Stimulated activated CD8-positive, alpha-beta memory T cell treated with anti-CD3 and anti-CD28 coated beads, Interleukin-2, amount 100 ng/mL, for 48 hours (primary cell): Measurements from ENCODE around the gene TPP1.

Source experiments
- DNase-seq, 2 donors: peaks; one replicate each; pipeline ENCODE4 v3.0.0-alpha.2; 2020; ENCODE audit warnings: low read depth in 2 of 2

Gene TPP1

DNA sequence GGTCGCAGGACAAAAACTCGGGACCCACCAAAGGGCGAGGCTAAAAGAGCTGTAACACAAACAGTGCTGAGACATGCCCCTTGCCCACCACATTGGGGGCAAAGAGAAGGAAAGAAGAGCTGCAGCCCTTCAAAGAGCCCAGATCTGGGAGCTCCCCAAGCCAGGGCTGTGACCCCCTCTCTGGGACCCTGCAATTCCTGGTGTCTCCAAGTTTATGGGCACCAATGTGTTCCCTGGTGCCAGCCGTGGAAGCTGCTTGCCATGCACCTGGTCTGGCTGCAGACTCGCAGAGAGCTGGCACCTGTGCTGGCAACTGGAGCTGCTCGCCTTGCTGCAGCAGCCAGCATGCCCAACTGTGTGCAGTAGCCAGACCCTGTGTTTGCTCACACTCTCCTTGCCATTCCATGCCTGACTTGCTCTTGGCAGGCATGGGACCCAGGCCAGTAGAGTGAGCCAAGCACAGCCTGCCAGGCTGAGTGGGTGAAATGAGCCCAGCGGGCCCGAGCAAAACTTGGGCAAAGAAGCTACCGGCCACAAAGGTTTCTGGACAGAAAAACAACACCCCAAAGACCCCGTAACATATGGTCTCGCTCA lies 31.8 kb downstream of the TPP1 start:
- no peak for DNase-seq

DNA sequence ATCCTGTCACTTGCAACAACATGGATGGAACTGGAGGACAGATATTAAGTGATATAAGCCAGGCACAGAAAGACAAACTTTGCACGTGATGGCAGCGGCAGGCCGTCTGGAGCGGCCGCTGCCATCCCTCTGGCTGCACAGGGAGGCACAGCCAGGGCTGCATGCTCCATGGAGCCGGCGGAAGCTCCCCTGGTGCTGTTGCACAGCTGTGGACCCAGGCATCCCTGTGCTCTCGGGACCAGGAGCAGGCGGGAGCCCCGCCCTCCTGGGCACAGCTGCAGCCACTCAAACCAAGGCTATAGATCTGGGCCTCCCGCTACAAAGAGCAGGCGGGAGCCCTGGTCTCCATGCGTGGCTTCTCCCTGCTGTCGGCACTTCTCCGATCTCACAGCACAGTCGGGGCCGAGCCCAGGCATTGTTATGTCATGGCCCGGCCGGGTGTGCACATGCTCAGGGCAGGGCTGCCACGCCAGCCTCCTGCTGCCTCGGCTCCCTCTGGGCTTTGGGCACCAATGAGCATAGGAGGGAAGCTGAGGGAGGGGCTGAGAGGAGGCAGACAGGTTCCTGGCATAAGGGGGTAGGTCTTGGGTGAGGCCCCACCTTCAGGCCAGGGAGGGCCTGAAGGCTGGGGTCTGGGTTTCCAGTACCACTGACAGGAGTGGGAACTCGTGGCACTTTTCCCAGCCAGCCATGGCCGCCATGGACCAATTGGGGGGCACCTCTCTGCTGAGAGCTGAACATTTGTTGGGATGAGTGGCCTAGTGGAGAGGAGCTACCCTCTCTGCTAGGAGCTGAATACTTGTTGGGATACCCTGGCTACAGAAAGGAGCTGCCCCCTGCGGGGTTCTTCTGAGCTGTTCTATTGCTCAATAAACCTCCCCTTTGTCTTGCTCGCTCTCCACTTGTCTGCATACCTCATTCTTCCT lies 32.5 kb downstream of the TPP1 start:
- no peak for DNase-seq

DNA sequence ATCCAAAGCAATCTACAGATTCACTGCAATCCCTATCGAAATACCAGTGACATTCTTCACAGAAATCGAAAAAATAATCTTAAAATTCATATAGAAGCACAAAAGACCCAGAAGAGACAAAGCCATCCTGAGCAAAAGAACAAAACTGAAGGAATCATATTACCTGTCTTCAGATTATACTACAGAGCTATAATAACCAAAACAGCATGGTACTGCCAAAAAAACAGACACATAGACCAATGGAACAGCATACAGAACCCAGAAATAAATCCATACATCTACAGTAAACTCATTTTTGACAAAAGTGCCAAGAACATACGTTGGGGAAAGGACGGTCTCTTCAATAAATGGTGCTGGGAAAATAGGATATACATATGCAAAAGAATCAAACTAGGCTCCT lies 34.7 kb downstream of the TPP1 start:
- DNase-seq = no peak

DNA sequence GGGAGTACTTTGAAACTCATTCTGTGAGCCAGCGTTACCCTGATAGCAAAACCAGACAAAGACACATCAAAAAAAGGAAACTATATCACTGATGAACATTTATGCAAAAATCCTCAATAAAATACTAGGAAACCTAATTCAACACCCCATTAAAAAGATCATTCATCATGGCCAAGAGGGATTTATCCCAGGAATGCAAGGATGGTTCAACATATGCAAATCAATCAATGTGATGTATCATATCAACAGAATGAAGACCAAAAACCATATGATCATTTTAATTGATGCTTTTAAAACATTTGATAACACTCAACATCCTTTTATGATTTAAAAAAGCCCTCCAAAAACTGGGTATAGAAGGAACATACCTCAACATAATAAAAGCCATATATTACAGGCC lies 35.6 kb downstream of the TPP1 start:
- DNase-seq = no peak

DNA sequence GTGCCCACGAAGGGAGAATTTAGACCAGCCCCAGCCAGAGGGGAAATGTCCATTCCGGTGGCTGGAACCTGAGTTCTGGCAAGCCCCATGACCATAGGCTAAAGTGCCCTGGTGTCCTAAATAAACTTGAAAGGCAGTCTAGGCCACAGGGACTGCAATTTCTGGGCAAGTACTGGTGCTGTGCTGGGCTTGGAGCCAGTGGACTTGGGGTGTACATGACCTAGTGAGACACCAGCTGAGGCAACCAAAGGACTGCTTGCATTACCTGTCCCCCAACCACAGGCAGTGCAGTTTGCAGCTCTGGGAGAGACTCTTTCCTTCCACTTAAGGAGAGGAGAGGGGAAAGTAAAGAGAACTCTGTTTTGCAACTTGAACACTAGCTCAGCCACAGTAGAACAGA lies 39.5 kb downstream of the TPP1 start:
- DNase-seq = no peak

DNA sequence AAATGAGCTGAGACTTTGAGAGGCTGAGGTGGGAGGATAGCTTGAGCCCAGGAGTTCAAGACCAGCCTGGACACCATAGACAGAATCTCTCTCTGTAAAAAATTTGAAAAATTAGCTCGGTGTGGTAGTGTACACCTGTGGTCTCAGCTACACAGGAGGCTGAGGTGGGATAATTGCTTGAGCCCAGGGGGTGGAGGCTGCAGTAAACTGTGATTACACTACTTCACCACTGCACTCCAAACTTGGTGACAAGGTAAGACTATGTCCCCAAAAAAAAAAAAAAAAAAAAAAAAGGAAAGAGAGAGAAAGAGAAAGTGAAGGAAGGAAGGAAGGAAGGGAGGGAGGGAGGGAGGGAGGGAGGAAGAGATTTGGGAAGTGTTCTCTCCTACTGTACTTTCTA lies 41.1 kb downstream of the TPP1 start:
- no peak for DNase-seq

DNA sequence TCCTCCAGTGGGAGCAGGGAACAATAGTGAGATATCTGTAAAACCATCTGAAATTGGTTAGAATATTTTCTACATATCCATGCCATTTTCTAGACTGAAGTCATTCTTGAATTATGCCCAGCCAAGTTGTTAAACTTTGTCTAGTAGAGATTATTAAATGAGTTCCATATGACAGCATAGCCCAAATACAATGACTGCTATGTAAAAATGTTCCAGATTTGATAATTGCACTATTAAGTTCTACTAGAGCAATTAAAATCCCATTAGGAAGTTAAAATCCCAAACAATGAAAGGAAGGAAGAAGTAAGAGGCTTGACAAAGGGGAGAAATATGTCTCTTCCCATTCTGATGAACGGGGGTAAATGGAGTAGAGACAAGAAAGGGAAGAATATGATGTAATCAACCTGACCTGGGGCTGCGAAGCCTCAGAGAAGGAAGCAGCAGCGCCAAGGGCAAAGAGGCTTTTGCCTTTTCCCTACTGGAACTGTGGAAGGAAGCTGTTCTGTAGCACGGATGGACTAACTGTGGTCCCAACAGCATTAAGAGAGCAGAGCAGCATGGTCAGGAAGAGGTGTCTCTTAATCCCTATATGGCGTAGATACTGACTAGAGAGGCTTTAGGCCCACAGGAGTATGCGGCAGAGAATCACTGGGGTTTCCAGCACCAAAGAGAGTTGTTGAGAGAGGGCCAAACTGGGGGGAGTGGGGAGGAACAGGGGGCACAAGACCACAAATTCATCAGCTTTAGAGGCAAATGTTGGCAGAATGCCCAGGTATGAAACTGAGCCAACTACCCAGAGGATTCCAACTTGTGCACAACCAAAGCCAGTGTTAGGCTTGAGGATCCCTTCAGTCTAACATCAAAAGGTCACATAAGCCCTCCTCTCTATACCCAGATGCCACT lies 42.5 kb downstream of the TPP1 start:
- no peak for DNase-seq

DNA sequence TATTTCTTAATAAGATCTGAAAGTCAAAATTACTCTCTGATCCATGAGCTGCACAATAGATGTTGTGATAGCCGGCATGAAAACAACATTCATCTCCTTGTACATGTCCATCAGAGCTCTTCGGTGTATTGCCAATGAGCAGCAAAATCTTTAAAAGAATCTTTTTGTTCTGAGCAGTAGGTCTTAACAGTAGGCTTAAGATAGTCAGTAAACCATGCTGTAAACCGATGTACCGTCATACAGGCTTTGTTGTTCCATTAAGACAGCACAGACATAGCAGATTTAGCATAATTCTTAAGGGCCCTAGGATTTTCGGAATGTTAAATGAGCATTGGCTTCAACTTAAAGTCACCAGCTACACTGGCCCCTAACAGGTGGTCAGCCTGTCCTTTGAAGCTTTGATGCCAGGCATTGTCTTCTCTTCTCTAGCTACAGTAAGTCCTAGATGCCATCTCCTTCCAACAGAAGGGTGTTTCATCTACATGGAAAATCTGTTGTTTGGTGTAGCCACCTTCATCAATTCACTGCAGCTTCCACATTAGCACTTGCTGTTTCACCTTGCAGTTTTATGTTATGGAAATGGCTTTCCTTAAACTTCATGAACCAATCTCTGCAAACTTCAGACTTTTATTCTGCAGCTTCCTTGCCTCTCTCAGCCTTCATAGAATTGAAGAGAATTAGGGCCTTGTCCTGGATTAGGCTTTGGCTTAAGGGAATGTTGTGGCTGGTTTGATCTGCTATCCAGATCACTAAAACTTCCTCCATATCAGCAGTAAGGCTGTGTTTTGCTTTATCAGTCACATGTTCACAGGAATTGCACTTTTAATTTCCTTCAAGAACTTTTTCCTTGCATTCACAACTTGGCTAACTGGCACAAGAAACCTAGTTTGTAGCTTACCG lies 44.2 kb downstream of the TPP1 start:
- no peak for DNase-seq

DNA sequence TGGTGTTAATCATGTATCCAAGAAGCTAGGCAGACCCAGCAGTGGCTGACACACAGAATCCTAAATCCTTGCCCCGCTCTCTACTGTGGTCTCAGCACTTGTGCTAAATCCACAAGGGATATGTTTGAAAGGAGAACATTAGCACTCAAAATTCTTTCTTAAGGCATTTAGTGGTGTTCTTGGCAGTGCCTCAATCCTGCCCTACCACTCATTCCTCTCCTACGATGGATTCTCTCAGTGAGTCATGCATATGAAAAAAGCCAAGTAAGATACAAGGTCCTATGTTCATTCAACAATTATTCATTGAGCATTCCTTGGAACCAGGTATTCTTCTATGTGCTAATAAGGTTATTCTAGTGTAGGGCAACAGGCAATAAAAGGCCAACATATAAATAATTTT lies 47.0 kb downstream of the TPP1 start:
- no peak for DNase-seq

DNA sequence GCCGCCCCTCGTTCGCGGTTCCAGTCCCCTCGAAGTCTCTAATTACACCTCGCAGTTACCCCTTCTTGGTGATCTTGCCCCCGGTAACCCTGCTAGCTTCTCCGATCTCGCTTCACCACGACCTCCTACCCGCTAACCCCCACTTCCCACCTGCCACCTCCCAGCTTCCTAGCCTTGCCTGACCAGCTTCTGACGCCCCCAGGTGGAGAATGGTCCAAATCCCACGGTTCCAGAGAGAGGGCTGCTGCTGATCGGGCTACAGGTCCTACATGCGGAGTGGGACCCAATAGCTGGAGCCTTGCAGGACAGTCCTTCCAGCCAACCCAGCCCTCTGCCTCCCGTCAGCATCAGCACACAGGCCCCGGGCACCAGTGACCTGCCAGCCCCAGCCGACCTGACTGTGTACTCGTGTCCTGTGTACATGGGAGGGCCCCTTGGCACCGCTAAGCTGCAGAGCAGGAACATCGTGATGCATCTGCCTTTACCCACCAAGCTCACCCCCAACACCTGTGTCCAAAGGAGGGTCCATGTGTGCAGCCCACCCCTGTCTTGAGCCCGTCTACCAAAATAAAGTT lies 47.7 kb downstream of the TPP1 start:
- DNase-seq = no peak

DNA sequence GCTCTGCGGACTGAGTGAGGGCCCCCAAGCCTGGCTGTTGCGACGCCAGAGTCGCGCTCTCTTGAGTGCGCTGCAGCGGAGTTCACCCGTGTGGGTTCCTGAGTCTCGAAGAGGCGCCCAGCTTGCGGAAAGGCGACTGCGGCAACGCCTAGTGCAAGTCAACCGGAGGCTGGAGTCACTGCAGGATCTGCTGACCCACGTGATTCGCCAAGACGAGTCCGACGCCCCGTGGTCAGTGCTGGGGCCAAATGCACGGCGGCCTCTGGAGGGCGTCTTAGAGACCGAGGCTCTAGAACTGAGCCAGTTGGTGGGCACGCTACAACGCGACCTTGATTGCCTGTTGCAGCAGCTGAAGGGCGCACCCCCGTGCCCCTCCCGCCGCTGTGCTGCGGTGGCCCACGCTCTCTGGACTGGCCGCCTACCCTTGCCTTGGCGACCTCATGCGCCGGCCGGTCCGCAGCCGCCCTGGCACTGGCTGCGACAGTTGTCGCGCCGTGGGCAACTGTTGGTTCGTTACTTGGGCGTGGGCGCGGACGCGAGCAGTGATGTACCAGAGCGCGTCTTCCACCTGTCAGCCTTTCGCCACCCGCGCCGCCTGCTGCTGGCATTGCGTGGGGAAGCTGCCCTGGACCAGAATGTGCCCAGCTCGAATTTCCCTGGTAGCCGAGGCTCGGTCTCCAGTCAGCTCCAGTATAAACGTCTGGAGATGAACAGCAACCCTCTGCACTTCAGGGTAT lies 48.4 kb downstream of the TPP1 start:
- DNase-seq = no peak

DNA sequence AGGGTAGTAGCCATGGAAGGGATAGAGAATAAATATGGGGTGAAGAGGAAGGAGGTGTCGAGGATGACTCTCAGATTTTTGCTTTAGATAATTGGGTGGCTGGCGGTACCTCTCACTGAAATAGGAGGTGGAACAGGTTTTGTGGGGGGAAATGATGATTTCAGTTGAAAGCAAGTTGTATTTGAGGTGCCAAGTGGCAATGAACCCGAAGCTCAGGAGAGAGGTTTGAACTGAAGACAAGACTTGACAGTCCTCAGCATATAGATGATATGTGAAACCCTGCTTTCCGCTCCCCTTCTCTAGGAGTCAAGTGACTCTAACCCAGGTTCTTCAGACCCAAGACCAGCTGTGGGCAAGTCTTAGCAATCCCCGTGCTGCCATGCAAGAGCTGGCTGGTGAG lies 49.5 kb downstream of the TPP1 start:
- DNase-seq = no peak

DNA sequence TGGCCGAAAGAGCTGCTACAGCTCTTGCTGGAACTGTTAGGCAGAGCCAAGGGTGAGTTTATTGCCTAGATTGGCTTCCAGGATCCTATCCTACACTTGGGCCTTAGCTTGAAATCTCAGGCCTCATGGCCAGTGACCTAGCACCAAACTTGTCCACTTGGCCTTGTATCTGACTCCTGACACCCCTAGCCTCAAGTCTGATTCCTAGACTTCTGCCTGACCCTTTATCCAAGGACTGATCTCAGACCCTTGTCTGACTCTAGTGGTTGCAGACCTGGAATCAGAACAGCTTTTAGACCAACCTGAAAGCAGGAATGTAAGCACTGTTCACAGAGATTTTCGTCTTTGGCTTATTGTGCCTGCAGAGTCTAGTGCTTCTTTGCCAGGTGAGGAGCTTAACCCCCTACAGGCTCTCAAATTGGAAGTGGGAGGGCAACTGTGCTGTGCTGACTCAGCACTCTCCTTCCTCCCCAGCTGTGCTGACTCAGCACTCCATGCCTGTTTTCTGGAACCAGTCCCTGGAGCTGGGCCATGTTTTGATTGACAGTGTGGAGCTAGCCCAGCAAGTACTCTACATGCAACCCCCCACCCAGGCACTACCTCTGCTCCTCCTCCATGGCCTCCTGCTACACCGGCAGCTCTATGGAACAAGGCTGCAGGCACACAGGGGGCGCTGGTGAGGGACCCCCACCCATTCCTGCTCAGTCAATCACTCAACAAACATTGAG lies 50.9 kb downstream of the TPP1 start:
- DNase-seq = no peak

DNA sequence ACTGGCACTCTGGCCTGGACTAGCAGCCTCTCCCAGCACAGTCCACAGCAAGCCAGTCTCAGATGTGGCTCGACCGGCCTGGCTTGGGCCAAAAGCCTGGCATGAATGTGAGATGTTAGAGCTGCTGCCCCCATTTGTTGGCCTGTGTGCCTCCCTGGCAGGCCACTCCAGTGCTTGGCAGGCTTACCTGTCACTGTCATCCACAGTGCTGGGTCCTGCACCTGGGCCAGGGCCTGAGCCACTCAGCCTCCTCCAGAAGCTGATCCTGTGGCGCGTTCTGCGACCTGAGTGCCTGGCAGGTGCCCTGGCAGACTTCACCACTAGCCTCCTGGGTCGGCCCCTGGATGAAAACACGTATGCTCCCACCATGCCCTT lies 51.9 kb downstream of the TPP1 start:
- no peak for DNase-seq

DNA sequence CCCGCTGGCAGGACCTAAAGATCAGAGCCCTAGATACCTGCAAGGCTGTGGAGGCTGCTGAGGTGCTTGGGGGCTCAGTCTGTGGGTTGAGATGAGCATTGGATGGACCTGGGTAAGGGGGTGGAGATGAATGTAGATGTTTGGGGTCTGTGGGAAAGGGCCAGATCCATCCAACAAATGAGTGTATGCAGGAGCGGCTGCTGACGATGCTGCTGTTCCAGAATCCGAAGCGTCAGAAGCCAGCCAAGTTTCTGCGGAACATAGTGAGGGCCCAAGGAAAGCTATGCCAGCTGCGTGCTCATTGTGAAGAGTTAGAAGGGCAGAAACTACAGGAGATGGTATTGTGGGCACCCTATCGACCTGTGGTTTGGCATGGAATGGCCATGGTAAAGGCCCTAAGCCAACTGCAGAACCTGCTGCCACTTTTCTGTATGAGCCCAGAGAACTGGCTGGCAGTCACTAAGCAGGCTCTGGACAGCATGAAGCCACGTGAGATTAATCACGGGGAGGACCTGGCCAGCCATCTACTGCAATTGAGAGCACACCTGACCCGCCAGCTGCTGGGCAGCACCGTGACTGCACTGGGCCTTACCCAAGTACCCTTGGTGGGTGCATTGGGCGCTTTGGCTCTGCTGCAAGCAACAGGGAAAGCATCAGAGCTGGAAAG lies 52.4 kb downstream of the TPP1 start:
- DNase-seq = no peak

DNA sequence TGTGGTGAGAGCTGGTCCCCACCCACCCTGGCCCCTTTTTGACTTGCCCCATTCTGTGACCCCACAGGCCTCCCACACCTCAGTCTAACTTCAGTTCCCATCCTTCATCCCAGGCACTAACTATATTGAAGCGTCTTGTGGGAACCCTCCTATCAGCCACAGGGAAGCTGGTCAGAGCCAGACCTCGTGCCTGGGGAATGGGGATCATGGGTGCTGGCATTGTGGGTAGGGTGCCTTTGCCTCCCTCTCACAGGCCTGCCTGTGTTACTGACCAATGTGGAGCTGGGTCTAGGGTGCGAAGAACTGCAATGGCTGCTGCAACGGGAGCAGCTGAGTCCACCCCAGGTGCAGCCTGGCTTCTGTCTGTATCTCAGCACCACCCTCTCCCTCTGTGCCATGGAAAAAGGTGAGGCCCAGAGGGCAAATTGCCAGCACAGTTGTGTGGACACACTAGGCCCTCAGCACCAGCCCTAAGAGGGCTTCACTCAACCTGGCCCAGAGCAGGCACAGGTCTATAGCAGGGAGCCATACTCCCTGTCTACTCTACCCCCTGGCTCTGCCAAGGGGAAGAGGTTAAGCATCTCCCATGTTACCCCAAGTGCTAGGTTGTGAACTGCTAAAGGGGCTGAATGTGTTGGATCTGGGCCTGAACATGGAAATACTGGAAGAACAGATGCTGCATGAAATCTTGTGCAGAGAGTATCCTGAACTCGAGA lies 53.1 kb downstream of the TPP1 start:
- no peak for DNase-seq

DNA sequence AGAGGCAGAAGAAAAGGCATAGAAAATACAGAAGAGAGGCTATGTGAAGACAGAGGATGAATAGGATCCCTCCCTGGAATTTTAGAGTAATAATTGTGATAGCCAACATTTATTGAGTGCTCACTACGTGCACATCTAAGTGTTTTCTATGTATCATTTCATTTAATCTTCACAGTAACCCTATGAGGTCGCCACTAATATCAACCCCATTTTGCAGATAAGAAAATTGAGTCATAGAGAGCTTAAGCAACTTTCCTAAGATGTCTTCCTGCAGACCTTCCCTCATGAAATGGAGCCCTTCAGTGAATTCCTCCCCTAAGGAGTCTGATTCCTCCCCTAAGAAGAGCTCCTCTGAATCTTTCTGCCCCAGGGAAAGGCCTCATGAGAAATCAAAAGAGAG lies 53.9 kb downstream of the TPP1 start:
- no peak for DNase-seq

DNA sequence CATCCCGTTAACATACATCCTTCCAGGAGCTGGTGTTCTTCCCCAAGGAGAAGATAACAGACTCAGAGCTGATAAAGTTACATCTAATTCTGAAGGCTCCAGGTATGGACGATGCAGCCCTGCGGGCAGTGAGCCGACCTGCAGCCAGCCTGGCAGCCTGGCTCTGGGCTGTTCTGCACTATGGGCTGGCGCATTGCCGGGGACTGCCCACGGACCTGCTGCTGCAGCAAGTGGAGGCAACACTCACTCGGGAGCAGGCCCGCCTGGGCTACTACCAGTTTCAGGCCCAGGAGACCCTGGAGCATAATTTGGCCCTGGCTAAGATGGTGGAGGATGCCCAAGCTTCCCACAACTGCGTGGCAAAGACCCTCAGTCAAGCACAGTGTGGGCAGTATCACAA lies 55.6 kb downstream of the TPP1 start:
- DNase-seq = no peak
